Keratinocyte (primary cell): ENCODE data around the gene ZBTB5. TPM values are rescaled to one million over a fixed set of nuclear protein-coding genes. Genes with fewer than 3 reads are reported as not detected.
A peak's percentile ranks its signal among the peaks of the same experiment; 100 is the strongest.

Experiments
- DNase-seq: peaks from one replicate; pipeline ENCODE4 v3.0.0-alpha.2; 2011; ENCODE audit warnings: low read depth, missing footprints, low spot score
- FAIRE-seq: peaks from 2 replicates; lab custom pipeline; 2011; peaks lifted over from hg19 to GRCh38; lab: Jason Lieb, UNC
- H2AFZ ChIP-seq: 2 replicates; pipeline ENCODE4 v1.6.0; 2012; ENCODE audit warnings: low read length, control low read depth, inconsistent platforms; ENCODE audit not compliant: control insufficient read depth
- H3K27ac ChIP-seq: 2 replicates; pipeline ENCODE4 v1.5.1; 2011; ENCODE audit warnings: low read length; ENCODE audit not compliant: control insufficient read depth, insufficient read depth
- H3K27me3 ChIP-seq: 3 replicates; pipeline ENCODE4 v1.6.0; 2011; ENCODE audit warnings: low read length; ENCODE audit not compliant: control insufficient read depth, insufficient read depth; ENCODE audit errors: extremely low read depth
- H3K36me3 ChIP-seq, 2 experiments: 2 replicates in 1 of 2; 3 replicates in 1 of 2; pipeline ENCODE4 v1.5.1; 2011; ENCODE audit warnings: low read length in 2 of 2, mild to moderate bottlenecking in 1 of 2; ENCODE audit not compliant: control insufficient read depth in 2 of 2, insufficient read depth in 2 of 2; ENCODE audit errors: extremely low read depth in 1 of 2
- H3K4me1 ChIP-seq: 3 replicates; pipeline ENCODE4 v1.5.1; 2011; ENCODE audit warnings: low read length; ENCODE audit not compliant: control insufficient read depth, insufficient read depth; ENCODE audit errors: extremely low read depth
- H3K4me2 ChIP-seq: 3 replicates; pipeline ENCODE4 v1.6.0; 2011; ENCODE audit warnings: low read depth, low read length; ENCODE audit not compliant: control insufficient read depth, insufficient read depth; ENCODE audit errors: extremely low read depth
- H3K4me3 ChIP-seq, 3 experiments: fragments of 200-600 bp in 1 of 3; sonication (generic) in 1 of 3; 2 replicates in 2 of 3; 3 replicates in 1 of 3; pipeline ENCODE4 v1.5.1; 2011 to 2016; ENCODE audit warnings: low read length in 3 of 3, mild to moderate bottlenecking in 3 of 3, control low read depth in 2 of 3, inconsistent platforms in 1 of 3, low read depth in 1 of 3, mixed read lengths in 1 of 3, mixed run types in 1 of 3, moderate library complexity in 1 of 3; ENCODE audit not compliant: control insufficient read depth in 2 of 3, insufficient read depth in 2 of 3; ENCODE audit errors: extremely low read depth in 1 of 3
- H3K79me2 ChIP-seq: 2 replicates; pipeline ENCODE4 v1.6.0; 2012; ENCODE audit warnings: low read length; ENCODE audit not compliant: control insufficient read depth, insufficient read depth
- H3K9ac ChIP-seq: 3 replicates; pipeline ENCODE4 v1.6.0; 2011; ENCODE audit warnings: low read length; ENCODE audit not compliant: control insufficient read depth, insufficient read depth; ENCODE audit errors: extremely low read depth
- H3K9me1 ChIP-seq: 3 replicates; pipeline ENCODE4 v1.6.0; 2011; ENCODE audit warnings: low read length; ENCODE audit not compliant: control insufficient read depth, insufficient read depth; ENCODE audit errors: extremely low read depth
- H3K9me3 ChIP-seq: 2 replicates; pipeline ENCODE4 v1.5.1; 2012; ENCODE audit warnings: low read depth, low read length; ENCODE audit not compliant: control insufficient read depth
- H4K20me1 ChIP-seq: 3 replicates; pipeline ENCODE4 v1.6.0; 2011; ENCODE audit warnings: low read length; ENCODE audit not compliant: control insufficient read depth, insufficient read depth; ENCODE audit errors: extremely low read depth
- CTCF ChIP-seq, 3 experiments: IDR thresholded peaks in 1 of 3; conservative IDR thresholded peaks in 1 of 3; optimal IDR thresholded peaks in 1 of 3; 2 replicates in 2 of 3; 3 replicates in 1 of 3; pipeline versions ENCODE3 to v1.5.1; 2011; ENCODE audit warnings: low read length in 3 of 3, mild to moderate bottlenecking in 3 of 3, moderate library complexity in 2 of 3, control low read depth in 1 of 3, inconsistent platforms in 1 of 3; ENCODE audit not compliant: insufficient read depth in 2 of 3; ENCODE audit errors: extremely low read depth in 1 of 3
- EZH2 ChIP-seq: IDR thresholded peaks from one replicate; pipeline ENCODE4 v1.6.1; 2012; ENCODE audit warnings: inconsistent platforms, mild to moderate bottlenecking, low read length, moderate library complexity
- dilution Hi-C: fragments of 300-500 bp; cut with MboI; formaldehyde crosslinking; loops from one replicate; pipeline ENCODE4 v1.7.0; 2020; ENCODE audit warnings: low sequenced_read_pairs; ENCODE audit not compliant: extremely low pct_ligation_motif_present
- polyA plus RNA-seq, 5 experiments: library from polyadenylated mRNA; depleted of rRNA in 3 of 5; stranded (reverse) in 3 of 5; stranded (forward) in 1 of 5; unstranded in 1 of 5; fragments of >200 nt; gene quantifications; 1 replicate in 1 of 5; 2 replicates in 3 of 5; 3 replicates in 1 of 5; pipeline versions ENCODE4 v1.2.1 to v1.2.3, GENCODE V29; 2011 to 2012; ENCODE audit warnings: missing spikeins in 2 of 5, low read depth in 1 of 5, low replicate concordance in 1 of 5

Gene ZBTB5
- polyA plus RNA-seq, 1 donor (not counting 4 experiments of a cell fraction or from before 2014, with no cell fraction given) = 12.6 TPM

- peaks cover 36% of the 10 kb centered on the region for H3K79me2 ChIP-seq
- no peak for FAIRE-seq
- DNase-seq = no peak
- H3K27me3 ChIP-seq = no peaks in the 10 kb centered on the region
- no peaks in the 10 kb centered on the region for H3K9me1 ChIP-seq
- peak overlapping the region; percentile 84 for H3K4me2 ChIP-seq
- TF ChIP-seq CTCF (optimal IDR thresholded peaks at IDR 0.05 in 1 of 3, IDR thresholded peaks at IDR 0.05 in 1 of 3, conservative IDR thresholded peaks at IDR 0.05 in 1 of 3; ENCODE audit: extremely low read depth in 1 of 3, insufficient read depth in 2 of 3, low read length in 3 of 3) (no peak), EZH2 (no peak)
- H3K4me3 ChIP-seq = peak overlapping the region; percentile 5 to 90 (median 37)
- no peaks in the 10 kb centered on the region for H3K9me3 ChIP-seq
- no peak overlapping the region for H3K27ac ChIP-seq
- dilution Hi-C loops = loop anchor here (25.0 kb wide), 1 partner anchor 112 kb away; no protein-coding TSS in a partner anchor
- no peak overlapping the region for H2AFZ ChIP-seq
- H3K9ac ChIP-seq = no peak overlapping the region
- H4K20me1 ChIP-seq = no peaks in the 10 kb centered on the region
- H3K4me1 ChIP-seq = peaks cover 38% of the 10 kb centered on the region
- H3K36me3 ChIP-seq = peaks cover 28 to 32% of the 10 kb centered on the region in 2 experiments
Observed at GRCh38 chr9:37424686-37425297, 40.5 kb downstream of the ZBTB5 start.

DNA sequence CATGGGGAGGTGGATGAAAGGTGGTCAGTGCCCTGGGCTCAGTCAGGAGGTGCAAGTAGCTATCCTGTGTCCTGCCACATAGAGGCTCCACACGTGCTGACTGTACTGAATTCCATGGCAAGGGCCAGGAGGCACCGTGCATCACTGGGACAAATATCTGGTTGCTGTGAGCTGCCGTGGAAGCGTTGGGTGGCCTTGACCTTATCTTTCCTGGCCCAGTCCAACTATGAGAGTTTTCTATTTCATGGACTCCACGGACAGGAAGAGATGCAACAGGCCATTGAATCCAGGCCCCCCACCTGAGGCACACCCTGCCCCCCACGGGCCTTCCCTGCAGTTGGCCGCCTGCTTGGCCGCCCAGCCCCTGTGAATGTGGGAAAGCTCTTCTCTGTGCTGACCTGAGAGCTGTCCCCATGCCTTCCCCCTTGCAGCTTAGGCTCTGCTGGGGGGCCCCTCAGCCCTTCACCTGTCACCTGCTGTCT is 41.0 kb downstream of the ZBTB5 start:
- peak overlapping the region; percentile 90 to 96 (median 92) for H3K4me3 ChIP-seq
- peak overlapping the region; percentile 98 for H3K9ac ChIP-seq

More for the DNA sequence above, 41.0 kb downstream of the ZBTB5 start:
- H3K27ac ChIP-seq = no peak overlapping the region
- peaks cover 38% of the 10 kb centered on the region for H3K4me1 ChIP-seq
- no peaks in the 10 kb centered on the region for H3K9me1 ChIP-seq
- dilution Hi-C loops = loop anchor here (25.0 kb wide), 1 partner anchor 112 kb away; no protein-coding TSS in a partner anchor
- no peak overlapping the region for H2AFZ ChIP-seq
- no peaks in the 10 kb centered on the region for H3K9me3 ChIP-seq
- H3K79me2 ChIP-seq = peaks cover 36% of the 10 kb centered on the region
- no peak for FAIRE-seq
- no peak for TF ChIP-seq EZH2
- TF ChIP-seq CTCF (optimal IDR thresholded peaks at IDR 0.05 in 1 of 3, IDR thresholded peaks at IDR 0.05 in 1 of 3, conservative IDR thresholded peaks at IDR 0.05 in 1 of 3; ENCODE audit: extremely low read depth in 1 of 3, insufficient read depth in 2 of 3, low read length in 3 of 3) = peak in 1 of 3 experiments; percentile 29
- H3K4me2 ChIP-seq = peak overlapping the region; percentile 84
- peaks cover 28% of the 10 kb centered on the region in 2 experiments for H3K36me3 ChIP-seq
- no peak for DNase-seq
- H4K20me1 ChIP-seq = no peaks in the 10 kb centered on the region
- no peaks in the 10 kb centered on the region for H3K27me3 ChIP-seq
